ENCODE results near the gene ACSL6.
"Not testable (repeated sequence)": the region's sequence is repeated elsewhere in the genome, so short reads cannot be mapped to it uniquely, and the experiment has no call there.

The ACSL6 gene

GRCh38 chr5:131939690-131940345 is 71.6 kb downstream of the ACSL6 start:
- DNase-seq (ENCODE audit: low read depth) = no peak

- DNase-seq (ENCODE audit: low read depth) = no peak
These were observed 79.2 kb downstream of the ACSL6 start for GRCh38 chr5:131932235-131932634.

DNA sequence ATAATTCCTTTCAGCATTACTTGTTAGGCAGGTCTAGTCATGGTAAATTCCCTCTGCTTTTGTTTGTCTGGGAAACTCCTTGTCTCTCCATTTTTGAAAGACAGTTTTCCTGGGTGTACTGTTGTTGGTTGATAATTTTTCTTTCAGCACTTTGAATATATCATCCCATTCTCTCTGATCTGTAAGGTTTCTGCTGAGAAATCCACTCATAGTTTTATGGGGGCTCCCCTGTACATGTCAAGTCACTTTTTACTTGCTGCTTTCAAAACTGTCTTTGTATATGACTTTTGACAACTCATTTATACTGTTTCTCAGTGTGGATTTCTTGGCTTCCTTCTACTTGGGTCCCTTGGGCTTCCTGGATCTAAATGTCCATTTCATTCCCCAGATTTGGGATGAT is 82.5 kb downstream of the ACSL6 start:
- no peak for DNase-seq (ENCODE audit: low read depth)

- no peak for DNase-seq (ENCODE audit: low read depth)
These were observed 85.3 kb downstream of the ACSL6 start for GRCh38 chr5:131926168-131926567.

- no peak for DNase-seq (ENCODE audit: low read depth)
These were observed 95.0 kb downstream of the ACSL6 start for GRCh38 chr5:131916481-131916880.

GRCh38 chr5:131914472-131914871 is 97.0 kb downstream of the ACSL6 start:
- no peak for DNase-seq (ENCODE audit: low read depth)

DNA sequence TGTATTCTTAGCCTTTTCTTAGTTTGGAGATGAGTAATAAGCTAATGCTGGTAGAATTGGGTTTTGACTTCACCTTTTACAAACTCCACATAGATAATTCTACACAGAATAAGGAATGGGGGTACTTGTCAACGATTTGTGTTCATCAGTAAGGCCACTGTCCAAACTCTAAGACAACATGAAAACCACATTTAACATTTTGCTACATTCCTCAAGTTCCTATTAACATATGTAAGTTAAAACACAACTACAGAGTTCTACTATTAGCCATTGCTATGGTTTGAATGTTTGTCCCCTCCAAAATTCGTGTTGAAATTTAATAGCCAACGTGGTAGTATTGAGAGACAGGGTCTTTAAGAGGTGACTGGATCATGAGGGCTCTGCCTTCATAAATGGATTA is 97.9 kb downstream of the ACSL6 start:
- no peak for DNase-seq (ENCODE audit: low read depth)

GRCh38 chr5:131906668-131907067 is 104.8 kb downstream of the ACSL6 start:
- DNase-seq (ENCODE audit: low read depth) = no peak

GRCh38 chr5:131902266-131902665 is 109.2 kb downstream of the ACSL6 start:
- not testable (repeated sequence) for DNase-seq (ENCODE audit: low read depth)

Data from amniotic epithelial cell (primary cell).